Erythroblast (primary cell): Measurements from ENCODE around the gene B9D1.

ENCODE experiments used
- GATA1 ChIP-seq: IDR thresholded peaks from 2 replicates; pipeline ENCODE4 v1.6.1; 2011; ENCODE audit warnings: low read depth, mild to moderate bottlenecking, control low read depth, low read length, moderate library complexity
- POLR2A ChIP-seq: IDR thresholded peaks from 2 replicates; pipeline ENCODE4 v1.6.1; 2011; ENCODE audit warnings: mild to moderate bottlenecking, low read length

DNA sequence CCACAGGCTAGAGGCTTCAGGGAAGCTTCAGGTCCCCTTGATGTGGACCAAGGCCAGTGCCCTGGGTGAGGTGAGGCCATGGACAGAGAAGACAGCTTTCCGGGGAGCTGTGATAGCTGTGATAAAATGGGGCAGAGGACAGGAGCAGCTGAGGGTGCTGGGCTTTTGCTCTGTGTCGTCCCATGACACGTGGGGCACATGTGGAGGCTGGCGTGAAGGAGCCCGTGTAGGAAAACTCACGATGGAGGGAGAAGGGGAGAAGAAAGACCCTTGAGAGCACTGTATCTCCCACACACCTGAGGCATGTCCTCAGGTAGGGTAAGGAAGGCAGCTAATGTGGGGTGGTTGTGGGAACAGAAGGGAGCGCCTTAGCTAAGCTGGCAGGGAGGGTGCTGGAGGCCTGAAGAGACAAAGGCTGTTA is 21.3 kb downstream of the B9D1 start:
- TF ChIP-seq POLR2A (no peak), GATA1 (no peak)
